GM12891 (cell line): Measurements from ENCODE around the gene KIAA0586.

Source experiments
- POLR2A ChIP-seq: IDR thresholded peaks from 2 replicates; pipeline ENCODE4 v1.6.1; 2011; ENCODE audit warnings: low read depth, low read length, control low read depth
- POLR2AphosphoS5 ChIP-seq: IDR thresholded peaks from 2 replicates; pipeline ENCODE4 v1.6.1; 2011; ENCODE audit warnings: low read depth, low read length, control low read depth
- SPI1 ChIP-seq: IDR thresholded peaks from 2 replicates; pipeline ENCODE4 v1.6.1; 2011; ENCODE audit warnings: low read depth, low read length, control low read depth
- TAF1 ChIP-seq: IDR thresholded peaks from 2 replicates; pipeline ENCODE4 v1.6.1; 2011; ENCODE audit warnings: low read depth, low read length, control low read depth

DNA sequence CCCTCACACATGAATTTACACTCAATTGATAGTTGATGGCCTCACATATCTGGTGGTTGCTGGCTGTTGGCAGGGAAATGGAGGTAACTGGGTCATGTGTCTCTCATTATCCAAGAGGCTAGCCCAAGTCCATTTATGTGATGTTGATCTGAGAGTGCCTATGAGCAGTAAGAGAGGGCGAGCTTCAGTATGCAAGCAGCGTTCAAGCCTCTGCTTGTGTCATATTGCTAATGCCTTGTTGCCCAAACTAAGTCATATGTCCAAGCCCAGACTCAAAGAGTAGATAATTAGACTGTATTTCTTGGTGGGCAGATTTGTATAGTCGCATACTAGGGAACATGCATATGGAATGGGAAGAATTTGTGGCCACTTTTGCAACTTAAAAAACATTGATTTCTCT lies 126.4 kb downstream of the KIAA0586 start:
- TF ChIP-seq POLR2AphosphoS5 (no peak), POLR2A (no peak), SPI1 (no peak), TAF1 (no peak)
